K562 (cell line): Measurements from ENCODE around the gene GPR22. TPM values are rescaled to one million over a fixed set of nuclear protein-coding genes. Genes with fewer than 3 reads are reported as not detected.
A peak's percentile ranks its signal among the peaks of the same experiment; 100 is the strongest.

Source experiments
- AFF4 ChIP-seq: sonication (generic); formaldehyde crosslinking; IDR thresholded peaks from 2 replicates; pipeline ENCODE4 v1.8.0; 2023; ENCODE audit warnings: mild to moderate bottlenecking, missing genetic modification reagents
- ARID1B ChIP-seq: fragments of 450-650 bp; IDR thresholded peaks from 2 replicates; pipeline ENCODE4 v1.6.1; 2016; ENCODE audit warnings: antibody characterized with exemption, mild to moderate bottlenecking, inconsistent platforms
- ARID2 ChIP-seq: fragments of 450-650 bp; IDR thresholded peaks from 2 replicates; pipeline ENCODE4 v1.6.1; 2017; ENCODE audit warnings: antibody characterized with exemption, mild to moderate bottlenecking
- ATF6 ChIP-seq: sonication (generic); formaldehyde crosslinking; IDR thresholded peaks from 2 replicates; pipeline ENCODE4 v1.4.0; 2020; ENCODE audit warnings: mild to moderate bottlenecking, missing genetic modification reagents
- CTCF ChIP-seq, 3 experiments: IDR thresholded peaks in 2 of 3; conservative IDR thresholded peaks in 1 of 3; 2 replicates each; pipeline ENCODE4 v1.5.1; 2011 to 2012; ENCODE audit warnings: low read length in 3 of 3, mild to moderate bottlenecking in 3 of 3, control low read depth in 2 of 3, improper control_type of control experiment in 1 of 3, inconsistent platforms in 1 of 3, low read depth in 1 of 3, mixed read lengths in 1 of 3, moderate library complexity in 1 of 3; ENCODE audit not compliant: insufficient read depth in 2 of 3
- EP300 ChIP-seq: IDR thresholded peaks from 2 replicates; pipeline ENCODE4 v1.6.1; 2012; ENCODE audit warnings: low read length, improper control_type of control experiment
- HEY1 ChIP-seq: fragments of 250-450 bp; sonication (Bioruptor Pico); IDR thresholded peaks from 2 replicates; pipeline ENCODE4 v1.5.0; 2020; ENCODE audit warnings: mild to moderate bottlenecking, moderate library complexity, borderline replicate concordance
- ILK ChIP-seq: fragments of 450-650 bp; IDR thresholded peaks from 2 replicates; pipeline ENCODE4 v1.6.1; 2016; ENCODE audit warnings: missing genetic modification characterization, low read depth, mild to moderate bottlenecking, missing compliant biosample characterization, moderate library complexity, borderline replicate concordance
- KAT7 ChIP-seq: sonication (generic); formaldehyde crosslinking; IDR thresholded peaks from 2 replicates; pipeline ENCODE4 v1.8.0; 2022; ENCODE audit warnings: missing genetic modification reagents, mild to moderate bottlenecking, borderline replicate concordance
- LARP7 ChIP-seq: fragments of 450-650 bp; IDR thresholded peaks from 2 replicates; pipeline ENCODE4 v1.6.1; 2016
- LCOR ChIP-seq: sonication (generic); formaldehyde crosslinking; IDR thresholded peaks from 2 replicates; pipeline ENCODE4 v1.8.0; 2022; ENCODE audit warnings: mild to moderate bottlenecking, missing genetic modification reagents
- NCOA1 ChIP-seq: fragments of 450-650 bp; IDR thresholded peaks from 2 replicates; pipeline ENCODE4 v1.6.1; 2016; ENCODE audit warnings: low read depth
- NRF1 ChIP-seq, 2 experiments: fragments of 450-650 bp; IDR thresholded peaks in 1 of 2; conservative IDR thresholded peaks in 1 of 2; 2 replicates each; pipeline ENCODE4 v1.6.1; 2014; ENCODE audit warnings: mild to moderate bottlenecking in 2 of 2
- RFX5 ChIP-seq: IDR thresholded peaks from 2 replicates; pipeline ENCODE4 v1.6.1; 2011; ENCODE audit warnings: low read depth, mild to moderate bottlenecking, improper control_type of control experiment, low read length
- SMARCA4 ChIP-seq: fragments of 450-650 bp; IDR thresholded peaks from 2 replicates; pipeline ENCODE4 v1.6.1; 2016
- SP2 ChIP-seq: IDR thresholded peaks from 2 replicates; pipeline ENCODE4 v1.6.1; 2011; ENCODE audit warnings: mild to moderate bottlenecking, low read depth, low read length, moderate library complexity; ENCODE audit not compliant: poor library complexity, severe bottlenecking; ENCODE audit errors: extremely low read depth
- ZNF551 ChIP-seq: fragments of 250-450 bp; sonication (Bioruptor Pico); IDR thresholded peaks from 2 replicates; pipeline ENCODE4 v1.5.0; 2021; ENCODE audit warnings: mild to moderate bottlenecking, moderate library complexity
- polyA plus RNA-seq, 8 experiments: library from polyadenylated mRNA; depleted of rRNA in 4 of 8; stranded (reverse) in 5 of 8; unstranded in 3 of 8; fragments of >200 nt; fragmentation: Nextera tagmentation in 2 of 8; fragmentation: Illumina TruSeq in 1 of 8; extraction: Ambion mirVana in 2 of 8; extraction: Trizol in 1 of 8; gene quantifications; 2 replicates each; pipeline versions ENCODE4 v1.2.1 to v1.2.3, GENCODE V29; 2011 to 2014; ENCODE audit warnings: inconsistent platforms in 1 of 8, missing spikeins in 1 of 8
- total RNA-seq, 7 experiments: library from RNA; depleted of rRNA in 6 of 7; stranded (reverse); fragments of >200 nt in 6 of 7; fragmentation: Illumina TruSeq in 2 of 7; extraction: Trizol in 2 of 7; gene quantifications; 2 replicates each; pipeline versions ENCODE4 v1.2.1 to v1.2.3, GENCODE V29; 2011 to 2021; ENCODE audit warnings: low replicate concordance in 1 of 7
- TF ChIP-seq, protein P1 (sequence below): fragments of 200-800 bp; sonication (Bioruptor generic); IDR thresholded peaks from 2 replicates; pipeline ENCODE4 v1.6.1; 2017; ENCODE audit warnings: missing genetic modification characterization, missing compliant biosample characterization
- TF ChIP-seq, protein P2 (sequence below): fragments of 450-650 bp; formaldehyde crosslinking; IDR thresholded peaks from 2 replicates; pipeline ENCODE4 v1.4.0; 2022; ENCODE audit warnings: mild to moderate bottlenecking, moderate library complexity

The GPR22 gene
- total and polyA plus RNA-seq, 9 of the 15 experiments (the other 6 are each of a cell fraction or from before 2014, with no cell fraction given) = 0.07 to 0.20 TPM; not detected in 7

GRCh38 chr7:107494884-107495283 lies 25.0 kb downstream of the GPR22 start (continued):
- TF ChIP-seq ATF6 (CRISPR knock-in tag) (no peak), RFX5 (no peak), NRF1 (conservative IDR thresholded peaks at IDR 0.05 in 1 of 2, IDR thresholded peaks at IDR 0.05 in 1 of 2) (0 out of 4 replicates have a peak, but pooled peaks of 1 of the 2 experiments have one; percentile 21), ARID2 (no peak), HEY1 (CRISPR knock-in tag) (no peak), SP2 (no peak), LCOR (CRISPR knock-in tag) (0 out of 2 replicates have a peak, but pooled peaks have one; percentile 37), ZNF551 (CRISPR knock-in tag) (no peak), EP300 (peak; percentile 13; the same call in 1 of the 2 replicates), ARID1B (peak; percentile 85), SMARCA4 (peak; percentile 68), CTCF (IDR thresholded peaks at IDR 0.05 in 2 of 3, conservative IDR thresholded peaks at IDR 0.05 in 1 of 3; ENCODE audit: insufficient read depth in 2 of 3, low read depth in 1 of 3, low read length in 3 of 3) (no peak), ILK (tag) (no peak), NCOA1 (peak; percentile 38; the same call in 1 of the 2 replicates), KAT7 (CRISPR knock-in tag) (no peak), AFF4 (no peak), LARP7 (no peak)
- TF ChIP-seq, protein P1, sequence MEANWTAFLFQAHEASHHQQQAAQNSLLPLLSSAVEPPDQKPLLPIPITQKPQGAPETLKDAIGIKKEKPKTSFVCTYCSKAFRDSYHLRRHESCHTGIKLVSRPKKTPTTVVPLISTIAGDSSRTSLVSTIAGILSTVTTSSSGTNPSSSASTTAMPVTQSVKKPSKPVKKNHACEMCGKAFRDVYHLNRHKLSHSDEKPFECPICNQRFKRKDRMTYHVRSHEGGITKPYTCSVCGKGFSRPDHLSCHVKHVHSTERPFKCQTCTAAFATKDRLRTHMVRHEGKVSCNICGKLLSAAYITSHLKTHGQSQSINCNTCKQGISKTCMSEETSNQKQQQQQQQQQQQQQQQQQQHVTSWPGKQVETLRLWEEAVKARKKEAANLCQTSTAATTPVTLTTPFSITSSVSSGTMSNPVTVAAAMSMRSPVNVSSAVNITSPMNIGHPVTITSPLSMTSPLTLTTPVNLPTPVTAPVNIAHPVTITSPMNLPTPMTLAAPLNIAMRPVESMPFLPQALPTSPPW (CRISPR knock-in tag) = no peak
- TF ChIP-seq, protein P2, sequence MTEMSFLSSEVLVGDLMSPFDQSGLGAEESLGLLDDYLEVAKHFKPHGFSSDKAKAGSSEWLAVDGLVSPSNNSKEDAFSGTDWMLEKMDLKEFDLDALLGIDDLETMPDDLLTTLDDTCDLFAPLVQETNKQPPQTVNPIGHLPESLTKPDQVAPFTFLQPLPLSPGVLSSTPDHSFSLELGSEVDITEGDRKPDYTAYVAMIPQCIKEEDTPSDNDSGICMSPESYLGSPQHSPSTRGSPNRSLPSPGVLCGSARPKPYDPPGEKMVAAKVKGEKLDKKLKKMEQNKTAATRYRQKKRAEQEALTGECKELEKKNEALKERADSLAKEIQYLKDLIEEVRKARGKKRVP (CRISPR knock-in tag) = no peak
